ENCODE measurements around the gene WFIKKN2.

WFIKKN2 gene

GRCh38 chr17:50841949-50842354, 6.6 kb downstream of the WFIKKN2 start:
- H3K9ac ChIP-seq (ENCODE audit: insufficient read length): no peak overlapping the region
- H3K36me3 ChIP-seq (ENCODE audit: insufficient read depth, low read length): no peaks in the 10 kb centered on the region
- H3K9me3 ChIP-seq (ENCODE audit: low read depth, low read length): no peaks in the 10 kb centered on the region
- no peak overlapping the region for H3K4me3 ChIP-seq
- TF ChIP-seq EZH2 (IDR thresholded peaks at IDR 0.05) (no peak), POLR2AphosphoS5 (IDR thresholded peaks at IDR 0.05; ENCODE audit: borderline replicate concordance, low read depth, low read length) (no peak), FOXP2 (optimal IDR thresholded peaks at IDR 0.05; ENCODE audit: control extremely low read depth, extremely low read length, insufficient read depth) (no peak)
- no peak overlapping the region for H3K27ac ChIP-seq
- no peak for DNase-seq (ENCODE audit: low read depth, low spot score)

DNA sequence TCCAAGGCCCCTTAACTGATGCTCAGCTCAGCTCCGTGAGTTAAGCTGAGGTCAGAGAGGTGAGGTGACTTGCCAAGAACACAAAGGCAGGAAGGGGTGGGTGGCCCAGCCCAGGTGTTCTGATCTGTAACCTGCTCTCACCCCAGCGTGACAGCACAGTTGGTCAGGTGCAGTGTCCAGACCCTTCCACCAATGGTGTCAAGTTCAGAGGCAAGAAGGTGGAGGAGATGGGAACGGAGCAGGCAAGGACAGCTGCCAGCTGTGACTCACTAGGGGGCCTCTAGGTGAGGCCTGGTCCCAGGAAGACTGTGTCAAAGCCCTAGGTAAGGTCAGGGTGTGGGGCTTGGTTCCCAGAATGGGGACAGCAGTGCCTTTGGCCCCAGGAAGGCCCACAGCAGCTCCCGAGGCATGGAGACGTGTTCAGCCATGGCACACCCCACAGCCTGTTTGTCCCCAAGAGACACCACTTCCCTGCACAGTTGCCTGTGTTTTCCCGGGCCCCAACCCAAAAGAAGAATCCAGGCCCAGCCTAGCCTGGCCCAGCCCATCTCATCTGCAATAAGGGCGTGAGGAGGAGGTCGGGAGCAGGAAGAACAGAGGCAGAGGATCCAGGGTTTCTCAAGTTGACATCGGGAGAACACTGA, 7.2 kb downstream of the WFIKKN2 start:
- Histone ChIP-seq H3K9ac (ENCODE audit: insufficient read length) (no peak overlapping the region), H3K9me3 (ENCODE audit: low read depth, low read length) (no peaks in the 10 kb centered on the region), H3K27ac (no peak overlapping the region), H3K36me3 (ENCODE audit: insufficient read depth, low read length) (no peaks in the 10 kb centered on the region), H3K4me3 (no peak overlapping the region)
- TF ChIP-seq POLR2AphosphoS5 (IDR thresholded peaks at IDR 0.05; ENCODE audit: borderline replicate concordance, low read depth, low read length) (no peak), EZH2 (IDR thresholded peaks at IDR 0.05) (no peak), FOXP2 (optimal IDR thresholded peaks at IDR 0.05; ENCODE audit: control extremely low read depth, extremely low read length, insufficient read depth) (no peak)
- DNase-seq (ENCODE audit: low read depth, low spot score): no peak

DNA sequence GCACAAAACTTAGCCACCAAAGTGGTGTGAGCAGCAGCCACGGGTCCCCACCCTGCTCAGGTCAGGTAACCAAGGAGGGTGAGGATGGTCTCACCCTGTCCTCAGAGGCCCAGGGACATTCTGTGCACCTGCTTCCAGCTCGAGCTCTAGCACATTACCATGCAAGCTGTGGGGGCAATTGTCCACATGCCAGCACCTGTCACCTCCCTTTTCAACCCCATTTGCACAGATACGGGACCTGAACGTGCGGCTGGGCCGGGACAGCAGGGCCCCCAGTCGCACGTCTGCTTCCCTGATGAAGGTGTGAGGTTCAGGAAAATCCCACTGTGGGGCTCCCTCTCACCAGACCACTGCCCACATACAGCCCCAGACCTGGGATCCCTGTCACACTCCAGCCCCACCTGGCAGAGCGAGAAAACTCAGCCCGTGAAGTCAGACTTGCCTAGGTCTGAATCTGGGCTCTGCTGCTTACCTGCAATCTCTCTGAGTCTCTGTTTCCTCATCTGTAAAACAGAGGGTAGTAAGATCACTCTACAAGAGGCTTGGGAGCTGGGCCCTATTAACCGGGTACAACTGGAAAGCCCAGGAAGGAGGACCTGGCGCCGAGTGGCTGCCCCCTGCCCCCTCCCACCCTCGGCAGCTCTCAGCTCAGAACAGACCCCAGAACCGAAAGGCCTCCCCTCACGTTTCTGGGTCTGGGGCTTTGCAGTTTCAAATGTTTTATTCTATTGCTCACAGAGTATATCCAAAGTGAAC, 7.9 kb downstream of the WFIKKN2 start:
- TF ChIP-seq POLR2AphosphoS5 (IDR thresholded peaks at IDR 0.05; ENCODE audit: borderline replicate concordance, low read depth, low read length) (no peak), EZH2 (IDR thresholded peaks at IDR 0.05) (no peak), FOXP2 (optimal IDR thresholded peaks at IDR 0.05; ENCODE audit: control extremely low read depth, extremely low read length, insufficient read depth) (no peak)
- DNase-seq (ENCODE audit: low read depth, low spot score): no peak
- no peaks in the 10 kb centered on the region for H3K9me3 ChIP-seq (ENCODE audit: low read depth, low read length)
- no peaks in the 10 kb centered on the region for H3K36me3 ChIP-seq (ENCODE audit: insufficient read depth, low read length)
- no peak overlapping the region for H3K27ac ChIP-seq
- no peak overlapping the region for H3K4me3 ChIP-seq
- no peak overlapping the region for H3K9ac ChIP-seq (ENCODE audit: insufficient read length)

- TF ChIP-seq FOXP2 (optimal IDR thresholded peaks at IDR 0.05; ENCODE audit: control extremely low read depth, extremely low read length, insufficient read depth): no peak
- no peak for TF ChIP-seq EZH2 (IDR thresholded peaks at IDR 0.05)
- Histone ChIP-seq H3K9ac (ENCODE audit: insufficient read length) (no peak overlapping the region), H3K36me3 (ENCODE audit: insufficient read depth, low read length) (no peaks in the 10 kb centered on the region), H3K4me3 (no peak overlapping the region), H3K9me3 (ENCODE audit: low read depth, low read length) (no peaks in the 10 kb centered on the region), H3K27ac (no peak overlapping the region)
- no peak for DNase-seq (ENCODE audit: low read depth, low spot score)
Measured at GRCh38 chr17:50844117-50844700, 8.8 kb downstream of the WFIKKN2 start.

- H3K9me3 ChIP-seq (ENCODE audit: low read depth, low read length): no peaks in the 10 kb centered on the region
- H3K27ac ChIP-seq: no peak overlapping the region
- no peak for DNase-seq (ENCODE audit: low read depth, low spot score)
- no peak overlapping the region for H3K9ac ChIP-seq (ENCODE audit: insufficient read length)
- TF ChIP-seq POLR2AphosphoS5 (IDR thresholded peaks at IDR 0.05; ENCODE audit: borderline replicate concordance, low read depth, low read length) (no peak), EZH2 (IDR thresholded peaks at IDR 0.05) (no peak)
- no peaks in the 10 kb centered on the region for H3K36me3 ChIP-seq (ENCODE audit: insufficient read depth, low read length)
- no peak overlapping the region for H3K4me3 ChIP-seq
Measured at GRCh38 chr17:50845240-50846147, 10.1 kb downstream of the WFIKKN2 start.

- H3K36me3 ChIP-seq (ENCODE audit: insufficient read depth, low read length): no peaks in the 10 kb centered on the region
- no peaks in the 10 kb centered on the region for H3K9me3 ChIP-seq (ENCODE audit: low read depth, low read length)
- TF ChIP-seq POLR2AphosphoS5 (IDR thresholded peaks at IDR 0.05; ENCODE audit: borderline replicate concordance, low read depth, low read length) (no peak), EZH2 (IDR thresholded peaks at IDR 0.05) (no peak)
- H3K4me3 ChIP-seq: no peak overlapping the region
- H3K27ac ChIP-seq: no peak overlapping the region
- H3K9ac ChIP-seq (ENCODE audit: insufficient read length): no peak overlapping the region
- DNase-seq (ENCODE audit: low read depth, low spot score): no peak
Measured at GRCh38 chr17:50847566-50847965, 12.2 kb downstream of the WFIKKN2 start.

- DNase-seq (ENCODE audit: low read depth, low spot score): no peak
- no peak overlapping the region for H3K9ac ChIP-seq (ENCODE audit: insufficient read length)
- no peak overlapping the region for H3K4me3 ChIP-seq
- H3K9me3 ChIP-seq (ENCODE audit: low read depth, low read length): no peaks in the 10 kb centered on the region
- no peaks in the 10 kb centered on the region for H3K36me3 ChIP-seq (ENCODE audit: insufficient read depth, low read length)
- H3K27ac ChIP-seq: no peak overlapping the region
- no peak for TF ChIP-seq POLR2AphosphoS5 (IDR thresholded peaks at IDR 0.05; ENCODE audit: borderline replicate concordance, low read depth, low read length)
- TF ChIP-seq FOXP2 (optimal IDR thresholded peaks at IDR 0.05; ENCODE audit: control extremely low read depth, extremely low read length, insufficient read depth): no peak
- TF ChIP-seq EZH2 (IDR thresholded peaks at IDR 0.05): no peak
Measured at GRCh38 chr17:50848039-50848438, 12.7 kb downstream of the WFIKKN2 start.

DNA sequence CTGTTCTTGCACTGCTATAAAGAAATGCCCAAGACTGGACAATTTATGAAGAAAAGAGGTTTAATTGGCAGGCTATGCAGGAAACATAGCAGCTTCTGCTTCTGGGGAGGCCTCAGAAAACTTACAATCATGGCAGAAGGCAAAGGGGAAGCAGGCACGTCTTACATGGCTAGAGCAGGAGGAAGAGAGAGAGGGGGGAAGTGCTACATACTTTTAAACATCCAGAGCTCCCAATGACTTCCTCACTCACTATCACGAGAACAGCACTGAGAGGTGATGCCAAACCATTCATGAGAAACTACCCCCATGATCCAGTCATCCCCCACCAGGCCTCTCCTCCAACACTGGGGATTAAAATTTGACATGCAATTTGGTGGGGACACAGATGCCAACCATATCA, 13.3 kb downstream of the WFIKKN2 start:
- no peak for DNase-seq (ENCODE audit: low read depth, low spot score)
- Histone ChIP-seq H3K27ac (no peak overlapping the region), H3K9me3 (ENCODE audit: low read depth, low read length) (no peaks in the 10 kb centered on the region), H3K4me3 (no peak overlapping the region), H3K36me3 (ENCODE audit: insufficient read depth, low read length) (no peaks in the 10 kb centered on the region), H3K9ac (ENCODE audit: insufficient read length) (no peak overlapping the region)
- TF ChIP-seq EZH2 (IDR thresholded peaks at IDR 0.05): no peak
- no peak for TF ChIP-seq POLR2AphosphoS5 (IDR thresholded peaks at IDR 0.05; ENCODE audit: borderline replicate concordance, low read depth, low read length)
- no peak for TF ChIP-seq FOXP2 (optimal IDR thresholded peaks at IDR 0.05; ENCODE audit: control extremely low read depth, extremely low read length, insufficient read depth)

Data from SK-N-MC (cell line).